Suprapubic skin (tissue), 4 donors: Measurements from ENCODE around the gene WNT6. TPM values are rescaled to one million over a fixed set of nuclear protein-coding genes. Genes with fewer than 3 reads are reported as not detected.
A peak's percentile ranks its signal among the peaks of the same experiment; 100 is the strongest.
"Not testable (repeated sequence)": the region's sequence is repeated elsewhere in the genome, so short reads cannot be mapped to it uniquely, and the experiment has no call there.

Experiments
- DNase-seq, 2 donors: peaks; one replicate each; pipeline ENCODE4 v3.0.0-alpha.2; 2019; ENCODE audit warnings: low spot score in 2 of 2
- H3K27ac ChIP-seq: fragments of 200-600 bp; sonication (generic); one replicate; pipeline ENCODE4 v1.5.1; 2019
- H3K27me3 ChIP-seq: fragments of 200-600 bp; sonication (generic); one replicate; pipeline ENCODE4 v1.5.1; 2019
- H3K36me3 ChIP-seq: fragments of 200-600 bp; sonication (generic); one replicate; pipeline ENCODE4 v1.5.1; 2019
- H3K4me1 ChIP-seq: fragments of 200-600 bp; sonication (generic); one replicate; pipeline ENCODE4 v1.5.1; 2019
- H3K4me3 ChIP-seq: fragments of 200-600 bp; sonication (generic); one replicate; pipeline ENCODE4 v1.5.1; 2019; ENCODE audit warnings: mild to moderate bottlenecking
- H3K9me3 ChIP-seq: fragments of 200-600 bp; sonication (generic); one replicate; pipeline ENCODE4 v1.5.1; 2019
- CTCF ChIP-seq, 2 donors: fragments of 200-600 bp in 1 of 2; fragments of 450-650 bp in 1 of 2; sonication (generic) in 1 of 2; IDR thresholded peaks; one replicate each; pipeline ENCODE4 v1.5.1; 2016 to 2019; ENCODE audit warnings: antibody characterized with exemption in 2 of 2, mild to moderate bottlenecking in 1 of 2, moderate library complexity in 1 of 2
- EP300 ChIP-seq: sonication (generic); formaldehyde crosslinking; IDR thresholded peaks from one replicate; pipeline ENCODE4 v1.6.1; 2017; ENCODE audit warnings: antibody characterized with exemption
- POLR2A ChIP-seq, 2 donors: fragments of 450-650 bp; IDR thresholded peaks; one replicate each; pipeline ENCODE4 v1.6.1; 2017; ENCODE audit warnings: antibody characterized with exemption in 2 of 2, mild to moderate bottlenecking in 2 of 2, moderate library complexity in 2 of 2
- POLR2AphosphoS5 ChIP-seq, 3 donors: sonication (generic); formaldehyde crosslinking; IDR thresholded peaks; one replicate each; pipeline ENCODE4 v1.6.1; 2017; ENCODE audit warnings: antibody characterized with exemption in 3 of 3
- WGBS: methylation state at CpG from one replicate; pipeline ENCODE4 v1.1.5; 2018; 5-methylcytosine and 5-hydroxymethylcytosine counted together
- total RNA-seq, 4 donors: library from RNA; depleted of rRNA; stranded (reverse); fragments of >200 nt; gene quantifications; one replicate each; pipeline ENCODE4 v1.1.0, GENCODE V29; 2016

WNT6 gene
- total RNA-seq, 4 donors from 2014 or later, result 1.4 to 3.7 (median 2.3) TPM

GRCh38 chr2:218832520-218832919 is 27.1 kb upstream of the WNT6 start:
- Histone ChIP-seq H3K27me3 (no peaks in the 10 kb centered on the region), H3K4me3 (no peak overlapping the region)

GRCh38 chr2:218833023-218833609 is 26.5 kb upstream of the WNT6 start:
- no peaks in the 10 kb centered on the region for H3K9me3 ChIP-seq
- H3K36me3 ChIP-seq, result no peaks in the 10 kb centered on the region
- H3K27me3 ChIP-seq, result no peaks in the 10 kb centered on the region
- H3K27ac ChIP-seq, result peak overlapping the region; percentile 82
- TF ChIP-seq POLR2A (IDR thresholded peaks at IDR 0.05), result no peak
- TF ChIP-seq POLR2AphosphoS5 (IDR thresholded peaks at IDR 0.05), result no peak
- no peak for TF ChIP-seq CTCF (IDR thresholded peaks at IDR 0.05)
- TF ChIP-seq EP300, result no peak
- no peak overlapping the region for H3K4me3 ChIP-seq
- 62% methylated on average over 4 of the region's 4 CpGs for WGBS
- no peak for DNase-seq
- H3K4me1 ChIP-seq, result peaks cover 36% of the 10 kb centered on the region

More at GRCh38 chr2:218832520-218832919, 27.1 kb upstream of the WNT6 start:
- 57% methylated on average over 3 of the region's 3 CpGs for WGBS
- H3K9me3 ChIP-seq, result no peaks in the 10 kb centered on the region
- no peak for DNase-seq
- peak overlapping the region; percentile 82 for H3K27ac ChIP-seq
- TF ChIP-seq EP300, result no peak
- TF ChIP-seq POLR2AphosphoS5 (IDR thresholded peaks at IDR 0.05), result peak in 1 of 3 donors; percentile 27
- H3K36me3 ChIP-seq, result no peaks in the 10 kb centered on the region
- H3K4me1 ChIP-seq, result peaks cover 36% of the 10 kb centered on the region

- no peak for TF ChIP-seq POLR2AphosphoS5 (IDR thresholded peaks at IDR 0.05)
- no peak for TF ChIP-seq POLR2A (IDR thresholded peaks at IDR 0.05)
- no peak for TF ChIP-seq EP300
- no peak for TF ChIP-seq CTCF (IDR thresholded peaks at IDR 0.05)
- Histone ChIP-seq H3K4me1 (peaks cover 35% of the 10 kb centered on the region), H3K36me3 (no peaks in the 10 kb centered on the region), H3K27me3 (no peaks in the 10 kb centered on the region), H3K4me3 (no peak overlapping the region), H3K9me3 (no peaks in the 10 kb centered on the region), H3K27ac (no peak overlapping the region)
- WGBS, result 61% methylated on average over 4 of the region's 4 CpGs
- no peak for DNase-seq
Measured at GRCh38 chr2:218834685-218835084, 24.9 kb upstream of the WNT6 start.

GRCh38 chr2:218837495-218837894 is 22.1 kb upstream of the WNT6 start:
- TF ChIP-seq POLR2A (IDR thresholded peaks at IDR 0.05), result no peak
- no peak for TF ChIP-seq CTCF (IDR thresholded peaks at IDR 0.05)
- no peak for TF ChIP-seq EP300
- no peak for TF ChIP-seq POLR2AphosphoS5 (IDR thresholded peaks at IDR 0.05)
- no peak for DNase-seq
- Histone ChIP-seq H3K27me3 (no peaks in the 10 kb centered on the region), H3K4me1 (peaks cover 12% of the 10 kb centered on the region), H3K9me3 (no peaks in the 10 kb centered on the region), H3K4me3 (no peak overlapping the region), H3K27ac (no peak overlapping the region), H3K36me3 (no peaks in the 10 kb centered on the region)
- 94% methylated on average over 2 of the region's 2 CpGs for WGBS

- no peaks in the 10 kb centered on the region for H3K36me3 ChIP-seq
- no peaks in the 10 kb centered on the region for H3K4me1 ChIP-seq
- TF ChIP-seq POLR2A (IDR thresholded peaks at IDR 0.05) (no peak), POLR2AphosphoS5 (IDR thresholded peaks at IDR 0.05) (no peak), CTCF (IDR thresholded peaks at IDR 0.05) (no peak), EP300 (no peak)
- no peak overlapping the region for H3K4me3 ChIP-seq
- H3K9me3 ChIP-seq, result no peaks in the 10 kb centered on the region
- no peaks in the 10 kb centered on the region for H3K27me3 ChIP-seq
- WGBS, result 60% methylated on average over 4 of the region's 4 CpGs
- H3K27ac ChIP-seq, result no peak overlapping the region
- peak in 1 of 2 donors; percentile 59 for DNase-seq
Measured at GRCh38 chr2:218839430-218839829, 20.2 kb upstream of the WNT6 start.

- WGBS, result 81% methylated on average over 1 of the region's 1 CpG
- no peaks in the 10 kb centered on the region for H3K4me1 ChIP-seq
- no peak for TF ChIP-seq POLR2A (IDR thresholded peaks at IDR 0.05)
- TF ChIP-seq CTCF (IDR thresholded peaks at IDR 0.05), result no peak
- TF ChIP-seq POLR2AphosphoS5 (IDR thresholded peaks at IDR 0.05), result no peak
- H3K27ac ChIP-seq, result no peak overlapping the region
- H3K27me3 ChIP-seq, result no peaks in the 10 kb centered on the region
- DNase-seq, result peak in 1 of 2 donors; percentile 3
- H3K4me3 ChIP-seq, result no peak overlapping the region
- no peaks in the 10 kb centered on the region for H3K36me3 ChIP-seq
- no peaks in the 10 kb centered on the region for H3K9me3 ChIP-seq
Measured at GRCh38 chr2:218839888-218840287, 19.7 kb upstream of the WNT6 start.

GRCh38 chr2:218844334-218844733 is 15.3 kb upstream of the WNT6 start:
- not testable (repeated sequence) for H3K4me1 ChIP-seq, H3K36me3 ChIP-seq, H3K9me3 ChIP-seq, H3K27ac ChIP-seq, H3K27me3 ChIP-seq, H3K4me3 ChIP-seq, DNase-seq
- WGBS, result 79% methylated on average over 5 of the region's 5 CpGs

- peaks cover 18% of the 10 kb centered on the region for H3K27me3 ChIP-seq
- not testable (repeated sequence) for H3K36me3 ChIP-seq, H3K4me1 ChIP-seq, H3K9me3 ChIP-seq, H3K27ac ChIP-seq, H3K4me3 ChIP-seq
- DNase-seq, result peak; percentile 24 to 28
- WGBS, result 38% methylated on average over 7 of the region's 18 CpGs
Measured at GRCh38 chr2:218846963-218847362, 12.6 kb upstream of the WNT6 start.
